NCI-H524 (cell line): ENCODE measurements around the gene HIGD1C.
A peak's percentile ranks its signal among the peaks of the same experiment; 100 is the strongest.

Experiments used
- DNase-seq, 2 experiments: peaks; one replicate each; lab custom pipeline; 2025; lab: John Stamatoyannopoulos, UW

The HIGD1C gene

DNA sequence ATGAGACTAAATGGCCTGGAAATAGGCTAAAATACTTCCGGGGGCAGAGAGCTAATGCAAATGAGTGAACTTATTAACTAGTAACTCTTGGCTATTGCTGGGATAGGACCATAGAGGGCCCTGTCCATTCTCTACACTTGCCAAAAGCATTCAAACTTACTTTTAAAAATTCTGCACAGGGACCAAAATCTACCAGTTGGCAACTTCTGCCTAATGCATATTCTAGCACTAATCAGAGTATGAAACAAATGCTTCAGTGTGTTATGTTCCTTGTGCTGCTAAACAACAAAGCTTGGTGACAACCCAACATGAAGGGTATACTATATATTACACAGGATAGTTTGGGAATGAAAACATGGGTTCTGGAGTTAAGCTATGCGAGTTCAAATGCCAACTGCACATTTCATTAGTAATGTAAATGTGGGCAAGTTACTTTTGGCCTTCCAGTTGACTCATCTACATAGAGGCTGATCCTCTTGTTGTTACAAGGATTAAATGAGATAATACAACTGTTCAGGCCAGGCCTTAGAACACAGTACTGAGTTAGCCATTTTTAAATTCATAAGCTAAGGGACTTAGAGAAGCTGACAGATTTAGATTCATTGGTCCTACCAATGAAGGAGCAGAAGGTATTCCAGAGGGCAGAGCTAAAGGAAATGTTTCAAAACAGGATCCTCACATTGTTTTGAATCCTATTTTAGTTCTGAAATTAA lies 32.4 kb downstream of the HIGD1C start:
- no peak for DNase-seq

DNA sequence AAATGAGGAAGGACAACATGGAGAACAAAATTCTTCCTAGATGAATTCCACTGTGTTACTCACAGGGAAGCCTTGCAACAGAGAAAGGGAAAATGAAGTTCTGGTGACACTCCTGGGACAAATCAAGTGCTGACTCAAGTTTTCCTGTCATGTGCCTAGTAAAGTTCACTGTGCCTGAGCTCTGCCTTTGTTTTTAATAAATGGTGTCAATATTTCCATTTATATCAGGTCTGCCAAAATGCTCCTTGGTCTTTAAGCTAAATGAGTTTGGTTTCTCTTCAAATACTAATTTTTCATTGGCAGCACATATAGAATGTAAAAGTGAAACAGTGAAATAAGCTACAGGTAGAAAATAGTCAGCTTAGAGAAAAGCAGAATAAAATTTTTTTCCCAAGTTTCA lies 33.0 kb downstream of the HIGD1C start:
- no peak for DNase-seq

DNA sequence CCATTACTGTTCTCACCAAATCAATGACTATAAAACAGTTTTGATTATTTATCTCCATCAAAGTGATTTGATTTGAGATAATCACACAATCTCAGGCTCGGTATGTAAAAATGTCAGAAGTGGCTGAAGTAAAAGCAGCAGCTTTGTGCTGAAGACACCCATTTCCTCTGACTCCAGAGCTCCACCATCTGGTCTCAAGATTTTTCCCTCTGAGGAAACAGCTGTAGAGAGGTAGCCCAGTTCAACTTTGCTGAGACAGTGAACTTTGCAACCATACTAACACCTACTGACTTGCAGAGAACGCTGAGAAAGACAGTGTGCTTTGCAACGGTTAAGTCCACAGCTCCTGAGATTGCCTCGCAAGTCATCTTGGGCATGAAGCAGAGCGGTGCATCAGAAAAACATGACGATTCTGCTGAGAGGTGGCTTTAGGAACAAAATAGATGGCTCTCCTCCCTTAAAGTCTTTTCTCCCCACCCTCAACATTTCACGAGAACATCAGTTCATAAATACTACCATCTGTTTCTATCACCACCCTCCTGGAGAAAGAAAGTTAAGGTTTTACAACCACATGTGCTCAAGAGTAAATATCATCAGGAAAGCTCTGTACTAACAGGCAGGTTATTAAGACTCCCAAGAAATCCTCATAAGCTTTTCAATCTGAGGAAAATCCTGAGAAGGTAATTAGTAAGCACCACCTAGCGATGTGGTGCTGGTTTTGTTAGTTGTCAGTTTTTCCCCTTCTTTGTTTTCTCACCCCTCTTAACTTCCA lies 34.8 kb downstream of the HIGD1C start:
- peak; percentile 8 to 52 for DNase-seq

DNA sequence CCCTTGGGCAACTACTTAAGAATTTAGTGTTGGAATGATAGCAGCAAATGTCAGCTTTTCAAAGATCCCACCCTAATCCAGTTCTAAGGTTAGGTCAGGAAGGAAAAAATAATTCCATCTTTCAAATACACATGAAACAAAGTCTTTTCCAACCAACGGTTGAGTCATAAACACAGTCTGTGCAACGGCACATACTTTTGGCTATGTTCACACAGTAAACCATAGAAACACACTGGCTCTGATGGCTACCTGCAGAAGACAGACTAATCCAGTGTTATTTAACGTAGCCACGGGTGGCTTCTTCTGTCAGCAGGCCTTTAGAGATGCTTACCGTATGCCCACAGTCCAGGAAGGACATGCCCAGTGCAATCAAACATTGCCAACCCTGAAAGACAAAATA lies 35.7 kb downstream of the HIGD1C start:
- DNase-seq: no peak

GRCh38 chr12:50988871-50989270 lies 36.5 kb downstream of the HIGD1C start:
- DNase-seq: no peak

DNA sequence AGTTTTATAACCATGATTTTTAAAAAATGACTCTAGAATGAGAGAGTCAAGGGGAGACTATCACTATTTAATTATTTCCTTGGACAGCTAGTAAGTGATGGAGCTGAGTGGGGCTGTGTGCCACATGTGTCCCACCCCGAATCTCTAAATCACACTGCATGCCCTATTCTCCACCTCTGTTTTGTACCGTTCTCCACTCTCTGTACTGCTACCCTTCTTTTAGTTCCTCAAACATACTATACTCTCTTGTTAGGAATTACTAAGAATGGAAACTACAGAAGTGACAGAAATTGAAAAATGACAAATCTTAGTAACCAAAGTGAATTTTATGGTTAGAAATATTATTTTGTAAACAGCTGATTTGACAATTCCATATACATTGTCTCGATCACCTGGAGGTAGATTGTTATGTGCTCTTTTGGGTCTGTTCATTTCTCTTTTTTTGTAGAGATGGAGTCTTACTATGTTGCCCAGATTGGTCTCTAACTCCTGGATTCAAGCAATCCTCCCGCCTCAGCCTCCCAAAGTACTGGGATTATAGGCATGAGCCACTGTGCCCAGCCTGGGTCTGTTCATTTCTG lies 37.9 kb downstream of the HIGD1C start:
- DNase-seq: no peak

DNA sequence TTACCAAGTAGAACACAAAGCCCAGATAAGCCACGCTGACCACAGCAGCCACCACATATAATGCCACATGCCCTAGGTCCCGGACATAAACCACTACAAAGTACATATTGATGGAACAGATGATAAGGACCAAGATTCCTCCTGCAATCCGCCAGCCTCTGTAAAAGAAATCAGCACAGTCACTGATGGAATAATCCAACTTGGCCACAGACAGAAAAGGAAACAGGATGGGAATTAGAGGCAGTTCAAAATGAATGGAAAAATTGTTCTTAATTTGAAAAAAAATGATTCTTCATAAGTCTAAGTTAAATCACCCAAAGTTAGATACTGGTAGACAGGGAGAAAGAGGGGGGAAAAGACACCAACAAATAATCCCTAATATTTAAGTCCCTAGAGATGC lies 38.4 kb downstream of the HIGD1C start:
- no peak for DNase-seq

DNA sequence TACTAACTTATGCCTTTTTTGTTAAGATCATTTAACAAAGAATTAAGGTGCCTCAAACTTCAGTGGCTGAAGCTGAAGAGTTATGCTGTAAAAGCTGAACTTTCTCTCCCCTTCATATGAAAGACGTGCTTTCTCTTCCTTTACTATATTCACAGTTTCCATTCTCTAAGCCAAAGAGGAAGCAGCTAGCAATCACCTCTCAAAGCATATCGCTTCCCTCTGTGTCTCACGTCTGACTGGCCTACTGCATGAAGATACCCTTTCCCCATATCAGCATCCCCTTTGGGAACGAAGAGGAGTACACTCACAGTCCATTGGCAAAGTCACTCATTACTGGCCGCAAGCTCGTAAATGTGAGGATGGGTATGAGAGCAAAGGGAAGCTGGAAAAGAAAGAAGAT lies 38.9 kb downstream of the HIGD1C start:
- DNase-seq: no peak

GRCh38 chr12:50992819-50993218 lies 40.5 kb downstream of the HIGD1C start:
- peak in 1 of 2 experiments; percentile 4 for DNase-seq

- DNase-seq: no peak
Measured at GRCh38 chr12:50999093-50999492, 46.7 kb downstream of the HIGD1C start.

DNA sequence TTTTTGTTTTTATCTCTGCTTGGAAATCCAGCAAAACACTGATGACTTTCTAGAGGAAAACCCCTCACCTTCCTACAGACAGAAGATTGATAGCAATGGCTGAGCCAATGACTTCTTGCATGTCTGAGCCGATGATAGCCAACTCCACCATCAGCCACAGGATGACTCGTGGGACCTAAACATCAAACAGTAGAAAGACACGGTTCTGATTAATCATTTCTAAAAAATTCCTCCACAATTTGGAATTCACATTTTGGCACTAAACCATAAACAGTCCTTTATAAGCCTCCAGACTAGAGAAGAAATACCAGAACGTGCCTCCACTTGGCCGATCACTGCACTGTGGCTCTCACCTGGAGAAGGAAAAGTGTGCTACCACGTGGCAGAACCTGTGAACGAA lies 47.9 kb downstream of the HIGD1C start:
- no peak for DNase-seq

DNA sequence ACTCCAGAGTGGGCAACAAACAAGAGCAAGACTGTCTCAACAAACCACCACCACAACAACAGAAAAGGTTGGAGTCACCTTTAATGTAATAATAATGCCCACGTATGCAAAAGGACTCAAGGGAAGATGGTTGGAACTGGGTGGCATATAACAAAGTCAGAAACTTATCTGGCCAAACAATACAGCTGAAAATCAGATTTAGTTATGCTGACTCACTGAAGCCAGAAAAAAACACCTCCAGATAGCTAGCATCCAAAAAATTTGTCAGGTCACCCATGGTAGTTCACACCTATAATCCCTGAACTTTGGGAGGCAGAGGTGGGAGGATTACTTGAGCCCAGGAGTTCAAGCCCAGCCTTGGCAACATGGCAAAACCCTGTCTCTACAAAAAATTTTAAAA lies 49.5 kb downstream of the HIGD1C start:
- DNase-seq: no peak

DNA sequence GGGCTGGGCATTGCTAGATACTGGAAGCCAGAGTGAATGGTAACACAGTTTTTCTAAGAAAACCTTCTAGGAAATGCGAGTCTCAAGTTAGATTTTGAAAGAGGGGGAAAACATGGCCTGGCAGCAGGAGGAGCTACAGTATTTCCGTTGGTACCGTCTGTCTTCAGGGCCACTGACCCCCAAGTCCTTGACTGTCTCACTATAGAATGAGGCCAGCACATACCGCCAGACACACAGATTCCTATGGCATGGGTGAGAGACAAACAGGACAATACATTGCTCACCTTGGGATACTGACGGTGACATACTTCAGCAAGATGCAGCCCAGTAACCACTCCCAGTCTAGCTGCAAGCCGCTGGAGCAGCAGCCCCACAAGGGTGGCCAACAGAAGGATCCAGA lies 52.2 kb downstream of the HIGD1C start:
- DNase-seq: no peak

- no peak for DNase-seq
Measured at GRCh38 chr12:51005030-51005429, 52.7 kb downstream of the HIGD1C start.

- DNase-seq: no peak
Measured at GRCh38 chr12:51005671-51006070, 53.3 kb downstream of the HIGD1C start.

GRCh38 chr12:51008329-51009055 lies 56.1 kb downstream of the HIGD1C start:
- DNase-seq: peak; percentile 72 to 92

GRCh38 chr12:51009056-51009440 lies 56.7 kb downstream of the HIGD1C start:
- DNase-seq: peak; percentile 23 to 48

DNA sequence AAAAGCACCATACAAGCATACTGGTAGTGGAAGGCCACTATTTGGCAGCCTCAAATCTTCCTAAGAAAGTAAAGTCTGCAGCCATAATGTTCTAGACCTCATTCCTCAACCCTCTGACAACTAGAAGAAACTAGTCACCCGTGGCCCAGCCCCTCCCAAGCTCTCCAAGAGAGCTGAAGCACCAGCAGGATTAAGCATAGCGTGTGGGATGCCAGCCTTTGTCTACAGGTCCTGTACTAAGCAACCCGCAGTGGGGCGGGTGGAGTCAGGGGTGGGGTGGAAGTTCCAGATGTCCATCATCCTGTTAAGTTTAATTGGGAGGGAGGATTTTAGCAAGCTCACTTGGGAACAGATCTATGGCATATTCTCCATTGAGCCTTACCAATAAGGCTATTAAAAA lies 59.6 kb downstream of the HIGD1C start:
- DNase-seq: peak; percentile 93 to 97

- peak; percentile 70 to 90 for DNase-seq
Measured at GRCh38 chr12:51012570-51013236, 60.4 kb downstream of the HIGD1C start.

GRCh38 chr12:51013441-51013840 lies 61.1 kb downstream of the HIGD1C start:
- DNase-seq: no peak

GRCh38 chr12:51014467-51014866 lies 62.1 kb downstream of the HIGD1C start:
- DNase-seq: peak; percentile 16 to 64

- DNase-seq: no peak
Measured at GRCh38 chr12:51017452-51017851, 65.1 kb downstream of the HIGD1C start.
